HCT116 (cell line): ENCODE data around the gene SPOP. TPM values are rescaled to one million over a fixed set of nuclear protein-coding genes. Genes with fewer than 3 reads are reported as not detected.

Experiments used
- ATAC-seq: fragments of 200-7000 bp; cut with Tn5 transposase; 2 replicates; pipeline ENCODE4 v1.9.1; 2020; ENCODE audit warnings: mild to moderate bottlenecking, moderate library complexity
- BruUV-seq: library from RNA; stranded (reverse); fragments of 400-500 nt; replicated peaks from 2 replicates; lab custom pipeline; 2021; lab: Mats Ljungman, UMichigan
- CTCF ChIA-PET: fragments of 300-600 bp; sonication (Branson Sonifier 250); formaldehyde crosslinking; loops from one replicate; lab custom pipeline; 2021; ENCODE audit warnings: antibody characterized with exemption; lab: Charles Lee
- POLR2A ChIA-PET: fragments of 300-600, 350-600 bp; sonication (Branson Sonifier 250); formaldehyde crosslinking; loops from one replicate; lab custom pipeline; 2021; ENCODE audit warnings: antibody characterized with exemption; lab: Charles Lee
- RAD21 ChIA-PET, 2 experiments: fragments of 300-600 bp; sonication (Branson Sonifier 250); formaldehyde crosslinking; loops; one replicate each; lab custom pipeline; 2023; ENCODE audit warnings: low total read pairs in 2 of 2; ENCODE audit not compliant: uncharacterized antibody in 2 of 2, unreplicated experiment in 2 of 2, low non-redundant PET in 1 of 2; lab: Charles Lee
- DNase-seq: peaks from one replicate; pipeline ENCODE4 v3.0.0-alpha.2; 2010; ENCODE audit warnings: low read depth, low spot score
- H2AFZ ChIP-seq: fragments of 200-600 bp; shearing (Covaris generic), sonication (generic); 2 replicates; pipeline ENCODE4 v1.6.1; 2017; ENCODE audit warnings: low read depth, mixed run types, mixed read lengths, antibody characterized with exemption, low read length; ENCODE audit not compliant: poor library complexity, severe bottlenecking
- H3K27ac ChIP-seq: 2 replicates; pipeline ENCODE4 v1.5.1; 2012; ENCODE audit warnings: low read depth, low read length
- H3K27me3 ChIP-seq: fragments of 200-600 bp; sonication (generic); 2 replicates; pipeline ENCODE4 v1.6.1; 2016; ENCODE audit warnings: mixed run types, low read length, mixed read lengths; ENCODE audit not compliant: insufficient read depth
- H3K36me3 ChIP-seq, 2 experiments: fragments of 200-500 bp in 1 of 2; fragments of 200-600 bp in 1 of 2; sonication (Bioruptor generic) in 1 of 2; sonication (generic) in 1 of 2; 2 replicates each; pipeline versions ENCODE4 v1.5.1 to v1.6.1; 2014 to 2016; ENCODE audit warnings: low read length in 2 of 2, inconsistent platforms in 1 of 2, mixed read lengths in 1 of 2, mixed run types in 1 of 2; ENCODE audit not compliant: insufficient read depth in 2 of 2, control insufficient read depth in 1 of 2
- H3K4me1 ChIP-seq, 2 experiments: fragments of 200-600 bp in 1 of 2; sonication (generic) in 1 of 2; 2 replicates each; pipeline versions ENCODE4 v1.5.1 to v1.6.1; 2012 to 2017; ENCODE audit warnings: low read length in 2 of 2, inconsistent platforms in 1 of 2, mild to moderate bottlenecking in 1 of 2, mixed read lengths in 1 of 2, mixed run types in 1 of 2, moderate library complexity in 1 of 2; ENCODE audit not compliant: insufficient read depth in 2 of 2, control insufficient read depth in 1 of 2
- H3K4me2 ChIP-seq: fragments of 200-600 bp; sonication (generic); 2 replicates; pipeline ENCODE4 v1.6.1; 2017; ENCODE audit warnings: mixed run types, low read length, mixed read lengths
- H3K4me3 ChIP-seq, 2 experiments: fragments of 200-600 bp in 1 of 2; sonication (generic) in 1 of 2; replicated peaks in 1 of 2; 2 replicates each; pipeline ENCODE4 v1.5.1; 2011 to 2016; ENCODE audit warnings: low read length in 2 of 2, control low read depth in 1 of 2, low read depth in 1 of 2, mild to moderate bottlenecking in 1 of 2, mixed read lengths in 1 of 2, mixed run types in 1 of 2
- H3K79me2 ChIP-seq: fragments of 200-600 bp; sonication (generic); 2 replicates; pipeline ENCODE4 v1.6.1; 2017; ENCODE audit warnings: mild to moderate bottlenecking, mixed run types, low read length, moderate library complexity, mixed read lengths; ENCODE audit not compliant: insufficient read depth
- H3K9ac ChIP-seq: fragments of 200-600 bp; sonication (generic); 2 replicates; pipeline ENCODE4 v1.6.1; 2016; ENCODE audit warnings: low read length, mixed read lengths
- H3K9me2 ChIP-seq: fragments of 200-600 bp; sonication (generic), shearing (Covaris generic); 2 replicates; pipeline ENCODE4 v1.6.1; 2017; ENCODE audit warnings: mixed run types, mild to moderate bottlenecking, moderate library complexity; ENCODE audit not compliant: insufficient read depth
- H3K9me3 ChIP-seq, 2 experiments: fragments of 200-500 bp in 1 of 2; fragments of 200-600 bp in 1 of 2; sonication (Bioruptor generic) in 1 of 2; sonication (generic) in 1 of 2; 2 replicates each; pipeline ENCODE4 v1.6.1; 2014 to 2017; ENCODE audit warnings: low read length in 2 of 2, mixed read lengths in 2 of 2, inconsistent platforms in 1 of 2, low read depth in 1 of 2, mild to moderate bottlenecking in 1 of 2, mixed run types in 1 of 2, moderate library complexity in 1 of 2; ENCODE audit not compliant: control insufficient read depth in 1 of 2, insufficient read depth in 1 of 2
- H4K20me1 ChIP-seq: fragments of 200-600 bp; sonication (generic), shearing (Covaris generic); 2 replicates; pipeline ENCODE4 v1.6.1; 2017; ENCODE audit warnings: mixed run types, mild to moderate bottlenecking, moderate library complexity; ENCODE audit not compliant: insufficient read depth
- ATF3 ChIP-seq: IDR thresholded peaks from 2 replicates; pipeline ENCODE4 v1.6.1; 2012
- EGR1 ChIP-seq: IDR thresholded peaks from 2 replicates; pipeline ENCODE4 v1.6.1; 2012; ENCODE audit warnings: low read depth
- ELF1 ChIP-seq: IDR thresholded peaks from 2 replicates; pipeline ENCODE4 v1.6.1; 2012; ENCODE audit warnings: low read depth, borderline replicate concordance
- FOSL1 ChIP-seq: IDR thresholded peaks from 2 replicates; pipeline ENCODE4 v1.6.1; 2012; ENCODE audit warnings: low read depth
- POLR2A ChIP-seq: IDR thresholded peaks from 2 replicates; pipeline ENCODE4 v1.7.0; 2011; ENCODE audit warnings: borderline replicate concordance; ENCODE audit not compliant: insufficient read depth, insufficient read length; ENCODE audit errors: extremely low read depth
- RAD21 ChIP-seq: IDR thresholded peaks from 2 replicates; pipeline ENCODE4 v1.6.1; 2012; ENCODE audit warnings: low read depth, mild to moderate bottlenecking
- SIN3A ChIP-seq: IDR thresholded peaks from 2 replicates; pipeline ENCODE4 v1.6.1; 2012; ENCODE audit warnings: low read depth
- SP1 ChIP-seq: IDR thresholded peaks from 2 replicates; pipeline ENCODE4 v1.6.1; 2012; ENCODE audit warnings: low read depth
- TCF7L2 ChIP-seq: IDR thresholded peaks from 2 replicates; pipeline ENCODE4 v1.7.0; 2011; ENCODE audit warnings: borderline replicate concordance, inconsistent platforms; ENCODE audit not compliant: insufficient read depth, insufficient read length; ENCODE audit errors: extremely low read depth
- ZFX ChIP-seq: fragments of 450-650 bp; IDR thresholded peaks from 2 replicates; pipeline ENCODE4 v1.6.1; 2017
- ZNF274 ChIP-seq: fragments of 200-500 bp; sonication (Bioruptor generic); IDR thresholded peaks from 2 replicates; pipeline ENCODE4 v1.6.1; 2014; ENCODE audit warnings: mild to moderate bottlenecking, low read depth, low read length, inconsistent platforms
- intact Hi-C: fragments of 100-400 bp; cut with micrococcal nuclease; formaldehyde crosslinking; loops from 2 replicates; pipeline ENCODE4 v1.10.0; 2022
- total RNA-seq: library from RNA; stranded (reverse); gene quantifications from one replicate; pipeline ENCODE4 v1.2.1, GENCODE V29; 2021; ENCODE audit not compliant: unreplicated experiment

The SPOP gene
- total RNA-seq, 1 experiment from 2014 or later = 85.1 TPM

- BruUV-seq = no TSS peak
- no peak overlapping the region for H3K4me3 ChIP-seq
- ChIA-PET CTCF (interaction anchor here (1.1 to 1.7 kb wide), 3 partner anchors 13 to 112 kb away, joined by 3 to 4 read pairs (median 4); no protein-coding TSS in a partner anchor), POLR2A (interaction anchor here (1.5 kb wide), 1 partner anchor 35 kb away, joined by 3 read pairs; no protein-coding TSS in a partner anchor), RAD21 (interaction anchor here in 1 of 2 experiments (0.6 kb wide), 1 partner anchor 113 kb away, joined by 3 read pairs; no protein-coding TSS in a partner anchor)
- no peak overlapping the region for H3K9ac ChIP-seq
- no peak overlapping the region for H3K27ac ChIP-seq
- H4K20me1 ChIP-seq = no peaks in the 10 kb centered on the region
- H3K36me3 ChIP-seq = no peaks in the 10 kb centered on the region
- H2AFZ ChIP-seq = no peak overlapping the region
- peaks cover 3 to 13% of the 10 kb centered on the region in 2 experiments; a peak in 3 of 4 replicates for H3K4me1 ChIP-seq
- ATAC-seq = no peak
- peaks cover 9% of the 10 kb centered on the region for H3K79me2 ChIP-seq
- no peaks in the 10 kb centered on the region for H3K27me3 ChIP-seq
- H3K9me2 ChIP-seq = no peaks in the 10 kb centered on the region
- DNase-seq = no peak
- TF ChIP-seq POLR2A (no peak), FOSL1 (no peak), ELF1 (no peak), SP1 (no peak), EGR1 (no peak)
- intact Hi-C loops = no loop called here
- H3K9me3 ChIP-seq = no peaks in the 10 kb centered on the region
- H3K4me2 ChIP-seq = no peak overlapping the region
Observed at GRCh38 chr17:49681106-49681979, 3.4 kb upstream of the SPOP start.

- Histone ChIP-seq H3K79me2 (peaks cover 20% of the 10 kb centered on the region), H3K4me2 (no peak overlapping the region), H3K9me2 (no peaks in the 10 kb centered on the region), H2AFZ (no peak overlapping the region), H3K27ac (no peak overlapping the region), H3K4me1 (peaks cover 4 to 17% of the 10 kb centered on the region in 2 experiments; a peak in 3 of 4 replicates), H3K36me3 (no peaks in the 10 kb centered on the region), H3K9me3 (no peaks in the 10 kb centered on the region), H3K27me3 (no peaks in the 10 kb centered on the region), H3K4me3 (no peak overlapping the region)
- POLR2A ChIA-PET = no interaction called here
- intact Hi-C loops = no loop called here
- no peak for TF ChIP-seq ZNF274
- no peak for TF ChIP-seq RAD21
- TF ChIP-seq SIN3A = no peak
- TF ChIP-seq ATF3 = no peak
- no peak for TF ChIP-seq ZFX
- no peak for TF ChIP-seq TCF7L2
- TF ChIP-seq, all 23 proteins: peak for 0
- no peak for ATAC-seq
- CTCF ChIA-PET = interaction anchor here (1.5 kb wide), 1 partner anchor 110 kb away, joined by 10 read pairs; no protein-coding TSS in a partner anchor
- BruUV-seq = no TSS peak
- RAD21 ChIA-PET = no interaction called here
- no peak for DNase-seq
- Histone ChIP-seq H3K9ac (no peak overlapping the region), H4K20me1 (no peaks in the 10 kb centered on the region)
Observed at GRCh38 chr17:49680314-49680713, 2.4 kb upstream of the SPOP start.
